ENCODE data around the gene UPK3A.

UPK3A gene

GRCh38 chr22:45319324-45319685, 34.6 kb downstream of the UPK3A start:
- no peak for TF ChIP-seq GABPA (IDR thresholded peaks at IDR 0.05; ENCODE audit: low read depth)
- no peak for TF ChIP-seq CTCF (IDR thresholded peaks at IDR 0.05; ENCODE audit: insufficient read depth, low read length)
- TF ChIP-seq, protein P1, sequence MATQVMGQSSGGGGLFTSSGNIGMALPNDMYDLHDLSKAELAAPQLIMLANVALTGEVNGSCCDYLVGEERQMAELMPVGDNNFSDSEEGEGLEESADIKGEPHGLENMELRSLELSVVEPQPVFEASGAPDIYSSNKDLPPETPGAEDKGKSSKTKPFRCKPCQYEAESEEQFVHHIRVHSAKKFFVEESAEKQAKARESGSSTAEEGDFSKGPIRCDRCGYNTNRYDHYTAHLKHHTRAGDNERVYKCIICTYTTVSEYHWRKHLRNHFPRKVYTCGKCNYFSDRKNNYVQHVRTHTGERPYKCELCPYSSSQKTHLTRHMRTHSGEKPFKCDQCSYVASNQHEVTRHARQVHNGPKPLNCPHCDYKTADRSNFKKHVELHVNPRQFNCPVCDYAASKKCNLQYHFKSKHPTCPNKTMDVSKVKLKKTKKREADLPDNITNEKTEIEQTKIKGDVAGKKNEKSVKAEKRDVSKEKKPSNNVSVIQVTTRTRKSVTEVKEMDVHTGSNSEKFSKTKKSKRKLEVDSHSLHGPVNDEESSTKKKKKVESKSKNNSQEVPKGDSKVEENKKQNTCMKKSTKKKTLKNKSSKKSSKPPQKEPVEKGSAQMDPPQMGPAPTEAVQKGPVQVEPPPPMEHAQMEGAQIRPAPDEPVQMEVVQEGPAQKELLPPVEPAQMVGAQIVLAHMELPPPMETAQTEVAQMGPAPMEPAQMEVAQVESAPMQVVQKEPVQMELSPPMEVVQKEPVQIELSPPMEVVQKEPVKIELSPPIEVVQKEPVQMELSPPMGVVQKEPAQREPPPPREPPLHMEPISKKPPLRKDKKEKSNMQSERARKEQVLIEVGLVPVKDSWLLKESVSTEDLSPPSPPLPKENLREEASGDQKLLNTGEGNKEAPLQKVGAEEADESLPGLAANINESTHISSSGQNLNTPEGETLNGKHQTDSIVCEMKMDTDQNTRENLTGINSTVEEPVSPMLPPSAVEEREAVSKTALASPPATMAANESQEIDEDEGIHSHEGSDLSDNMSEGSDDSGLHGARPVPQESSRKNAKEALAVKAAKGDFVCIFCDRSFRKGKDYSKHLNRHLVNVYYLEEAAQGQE (IDR thresholded peaks at IDR 0.05; ENCODE audit: insufficient replicate concordance, low read depth): no peak
- no peak for TF ChIP-seq SPI1 (IDR thresholded peaks at IDR 0.05; ENCODE audit: borderline replicate concordance, low read depth)
- no peak for TF ChIP-seq POLR2AphosphoS5 (IDR thresholded peaks at IDR 0.05; ENCODE audit: low read depth)
- no peak for DNase-seq (ENCODE audit: low read depth in 1 of 2, low spot score in 1 of 2)
- Histone ChIP-seq H3K27me3 (ENCODE audit: insufficient read depth, poor library complexity, severe bottlenecking) (no peaks in the 10 kb centered on the region), H3K27ac (replicated peaks) (peak overlapping the region; percentile 64), H3K4me3 (replicated peaks; ENCODE audit: insufficient read depth, low read length) (no peak overlapping the region)

DNA sequence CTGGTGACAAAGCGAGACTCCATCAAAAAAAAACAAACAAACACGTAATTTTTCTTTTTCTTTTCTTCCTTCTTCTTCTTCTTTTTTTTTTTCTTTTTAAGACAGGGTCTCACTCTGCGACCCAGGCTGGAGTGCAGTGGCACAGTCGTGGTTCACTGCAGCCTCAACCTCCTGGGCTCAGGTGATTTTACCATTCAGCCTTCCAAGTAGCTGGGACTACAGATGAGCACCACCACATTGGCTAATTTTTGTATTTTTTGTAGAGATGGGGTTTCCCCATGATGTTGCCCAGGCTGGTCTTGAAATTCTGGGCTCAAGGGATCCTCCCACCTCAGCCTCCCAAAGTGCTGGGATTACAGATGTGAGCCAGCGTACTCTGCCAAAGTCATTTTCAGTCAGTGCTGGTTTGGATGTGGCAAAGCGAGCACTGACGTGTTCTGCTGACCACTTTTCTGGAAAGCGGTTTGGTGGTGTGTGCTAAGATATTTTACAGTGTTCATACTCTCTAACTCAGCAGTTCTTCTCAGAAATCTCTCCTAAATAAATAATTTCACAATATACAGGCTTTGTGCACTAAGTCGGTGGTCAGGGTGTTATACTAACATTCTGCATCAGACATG, 35.7 kb downstream of the UPK3A start:
- H3K4me3 ChIP-seq (replicated peaks; ENCODE audit: insufficient read depth, low read length): no peak overlapping the region
- no peaks in the 10 kb centered on the region for H3K27me3 ChIP-seq (ENCODE audit: insufficient read depth, poor library complexity, severe bottlenecking)
- H3K27ac ChIP-seq (replicated peaks): no peak overlapping the region
- TF ChIP-seq CTCF (IDR thresholded peaks at IDR 0.05; ENCODE audit: insufficient read depth, low read length): no peak
- DNase-seq (ENCODE audit: low read depth in 1 of 2, low spot score in 1 of 2): no peak

DNA sequence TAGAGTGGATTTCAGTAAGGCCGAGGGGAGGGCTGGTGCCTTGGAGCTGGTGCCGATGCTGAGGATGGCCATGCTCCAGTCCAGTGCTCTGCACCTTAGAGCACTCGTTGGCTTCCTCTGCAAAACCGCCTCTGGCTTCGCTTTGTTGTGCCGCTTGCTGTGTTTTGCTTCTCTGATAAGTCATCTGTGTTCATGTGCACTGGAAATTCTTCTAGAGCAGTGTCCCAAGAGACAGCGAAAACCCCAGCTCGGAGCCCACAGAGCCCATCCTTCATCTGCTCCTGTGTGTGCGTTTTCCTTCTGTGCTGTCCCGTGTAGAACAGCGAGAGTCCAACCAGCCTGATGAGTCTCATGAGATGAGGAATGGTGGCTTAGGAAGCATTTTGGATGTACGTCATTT, 37.1 kb downstream of the UPK3A start:
- TF ChIP-seq, protein P1 (IDR thresholded peaks at IDR 0.05; ENCODE audit: insufficient replicate concordance, low read depth): no peak
- TF ChIP-seq CTCF (IDR thresholded peaks at IDR 0.05; ENCODE audit: insufficient read depth, low read length) (no peak), POLR2AphosphoS5 (IDR thresholded peaks at IDR 0.05; ENCODE audit: low read depth) (no peak), SPI1 (IDR thresholded peaks at IDR 0.05; ENCODE audit: borderline replicate concordance, low read depth) (no peak), GABPA (IDR thresholded peaks at IDR 0.05; ENCODE audit: low read depth) (no peak)
- no peak for DNase-seq (ENCODE audit: low read depth in 1 of 2, low spot score in 1 of 2)
- H3K27me3 ChIP-seq (ENCODE audit: insufficient read depth, poor library complexity, severe bottlenecking): no peaks in the 10 kb centered on the region
- no peak overlapping the region for H3K27ac ChIP-seq (replicated peaks)
- H3K4me3 ChIP-seq (replicated peaks; ENCODE audit: insufficient read depth, low read length): no peak overlapping the region

DNA sequence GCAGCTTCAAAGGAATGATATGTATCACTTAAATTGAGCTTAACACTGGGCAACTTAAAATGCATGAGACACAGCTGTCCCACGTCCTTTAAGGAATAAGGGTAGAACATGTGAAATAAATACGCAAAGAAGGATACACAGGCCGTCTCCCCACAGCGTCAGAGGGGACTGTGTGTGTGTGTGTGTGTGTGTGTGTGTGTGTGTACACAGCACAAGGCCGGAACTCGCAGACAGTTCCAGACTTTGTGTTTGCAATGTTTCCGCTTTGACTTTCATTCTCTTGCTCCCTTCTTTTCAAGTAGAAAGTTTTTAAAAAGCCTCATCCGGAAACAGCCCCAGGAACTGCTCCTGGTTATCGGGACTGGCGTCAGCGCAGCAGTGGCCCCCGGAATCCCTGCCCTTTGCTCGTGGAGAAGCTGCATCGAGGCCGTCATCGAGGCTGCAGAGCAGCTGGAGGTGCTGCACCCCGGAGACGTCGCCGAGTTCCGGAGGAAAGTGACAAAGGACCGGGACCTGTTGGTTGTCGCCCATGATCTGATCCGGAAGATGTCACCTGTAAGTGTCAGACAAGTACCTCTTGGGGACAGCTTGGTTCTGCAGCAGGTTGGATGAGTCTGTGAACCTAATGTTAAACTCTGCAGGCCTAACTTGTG, 38.2 kb downstream of the UPK3A start:
- no peaks in the 10 kb centered on the region for H3K27me3 ChIP-seq (ENCODE audit: insufficient read depth, poor library complexity, severe bottlenecking)

More for the DNA sequence above, 38.2 kb downstream of the UPK3A start:
- TF ChIP-seq CTCF (IDR thresholded peaks at IDR 0.05; ENCODE audit: insufficient read depth, low read length) (no peak), SPI1 (IDR thresholded peaks at IDR 0.05; ENCODE audit: borderline replicate concordance, low read depth) (no peak), POLR2AphosphoS5 (IDR thresholded peaks at IDR 0.05; ENCODE audit: low read depth) (no peak)
- TF ChIP-seq, protein P1 (IDR thresholded peaks at IDR 0.05; ENCODE audit: insufficient replicate concordance, low read depth): no peak
- Histone ChIP-seq H3K4me3 (replicated peaks; ENCODE audit: insufficient read depth, low read length) (no peak overlapping the region), H3K27ac (replicated peaks) (no peak overlapping the region)
- DNase-seq (ENCODE audit: low read depth in 1 of 2, low spot score in 1 of 2): no peak
